ENCODE data around the gene SH3GLB2.
A peak's percentile ranks its signal among the peaks of the same experiment; 100 is the strongest.

Gene SH3GLB2

GRCh38 chr9:129028192-129028966 is at the start of gene SH3GLB2:
Gene SH3GLB2, minus strand, starts transcription at chr9:129028331. Its CDS starts 177 bp downstream, at chr9:129028154.
- peak; percentile 88 for TF ChIP-seq CTCF (conservative IDR thresholded peaks at IDR 0.05; ENCODE audit: low read depth, low read length)
- H3K4me3 ChIP-seq (ENCODE audit: low read length) = peak within 1 kb of the TSS; percentile 69
- DNase-seq (ENCODE audit: low read depth) = peak; percentile 76

- no peak overlapping the region for H3K4me3 ChIP-seq (ENCODE audit: low read length)
- DNase-seq (ENCODE audit: low read depth) = no peak
- TF ChIP-seq CTCF (conservative IDR thresholded peaks at IDR 0.05; ENCODE audit: low read depth, low read length) = no peak
These were observed 49.1 kb upstream of the SH3GLB2 start for GRCh38 chr9:129077236-129077635.

- TF ChIP-seq CTCF (conservative IDR thresholded peaks at IDR 0.05; ENCODE audit: low read depth, low read length) = no peak
- DNase-seq (ENCODE audit: low read depth) = no peak
These were observed 48.5 kb upstream of the SH3GLB2 start for GRCh38 chr9:129076640-129077037.

GRCh38 chr9:129075996-129076639 is 48.0 kb upstream of the SH3GLB2 start:
- H3K4me3 ChIP-seq (ENCODE audit: low read length) = no peak overlapping the region
- DNase-seq (ENCODE audit: low read depth) = no peak
- no peak for TF ChIP-seq CTCF (conservative IDR thresholded peaks at IDR 0.05; ENCODE audit: low read depth, low read length)

More at GRCh38 chr9:129076640-129077037, 48.5 kb upstream of the SH3GLB2 start:
- no peak overlapping the region for H3K4me3 ChIP-seq (ENCODE audit: low read length)

- H3K4me3 ChIP-seq (ENCODE audit: low read length) = no peak overlapping the region
- TF ChIP-seq CTCF (conservative IDR thresholded peaks at IDR 0.05; ENCODE audit: low read depth, low read length) = no peak
- DNase-seq (ENCODE audit: low read depth) = no peak
These were observed 46.0 kb upstream of the SH3GLB2 start for GRCh38 chr9:129074106-129074505.

- no peak for TF ChIP-seq CTCF (conservative IDR thresholded peaks at IDR 0.05; ENCODE audit: low read depth, low read length)
- DNase-seq (ENCODE audit: low read depth) = no peak
- no peak overlapping the region for H3K4me3 ChIP-seq (ENCODE audit: low read length)
These were observed 45.3 kb upstream of the SH3GLB2 start for GRCh38 chr9:129073404-129073803.

GRCh38 chr9:129072171-129072570 is 44.0 kb upstream of the SH3GLB2 start:
- no peak overlapping the region for H3K4me3 ChIP-seq (ENCODE audit: low read length)
- no peak for TF ChIP-seq CTCF (conservative IDR thresholded peaks at IDR 0.05; ENCODE audit: low read depth, low read length)
- DNase-seq (ENCODE audit: low read depth) = no peak

All from retinal pigment epithelial cell (primary cell).